GM12874 (cell line): Measurements from ENCODE around the gene BACH2.

Experiments
- TF ChIP-seq, protein P1 (sequence below): IDR thresholded peaks from 2 replicates; pipeline ENCODE4 v1.5.1; 2011; ENCODE audit warnings: low read depth, mild to moderate bottlenecking, control low read depth, low read length, moderate library complexity; ENCODE audit not compliant: insufficient read depth

BACH2 gene

DNA sequence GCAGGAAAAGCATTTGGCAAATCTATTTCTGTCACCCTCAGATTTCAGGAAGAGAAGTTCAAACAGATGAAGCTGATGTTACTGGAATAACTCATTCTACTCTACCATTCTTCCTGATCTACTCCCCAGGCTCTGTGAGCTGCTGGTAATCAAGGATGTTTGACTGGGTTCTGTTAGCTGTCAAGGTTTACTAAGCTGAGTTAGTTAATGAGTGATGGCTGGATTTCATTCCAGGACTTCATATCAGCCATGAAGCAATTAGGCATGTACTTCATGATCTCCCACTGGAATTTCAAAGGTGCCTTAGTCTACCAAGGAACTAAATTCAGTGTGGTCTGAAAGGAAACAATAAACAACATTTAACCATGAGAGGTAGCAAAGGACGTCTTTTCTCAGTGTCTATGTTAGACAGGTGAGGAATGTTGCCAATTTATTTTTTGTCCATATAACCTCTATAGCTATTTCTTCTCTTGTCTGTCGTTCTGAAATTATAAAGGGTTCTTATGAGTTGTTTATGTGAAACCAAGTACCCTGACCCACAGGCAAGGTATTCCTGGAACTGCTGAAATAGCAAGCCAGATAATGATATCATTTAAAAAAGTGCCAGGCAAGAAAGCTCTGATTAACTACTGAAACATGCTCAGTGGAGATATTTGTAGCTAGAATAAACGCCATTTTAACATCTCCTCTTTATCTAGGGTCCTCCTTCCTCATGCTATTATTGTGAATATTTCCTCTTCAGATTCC, 112.9 kb downstream of the BACH2 start:
- TF ChIP-seq, protein P1, sequence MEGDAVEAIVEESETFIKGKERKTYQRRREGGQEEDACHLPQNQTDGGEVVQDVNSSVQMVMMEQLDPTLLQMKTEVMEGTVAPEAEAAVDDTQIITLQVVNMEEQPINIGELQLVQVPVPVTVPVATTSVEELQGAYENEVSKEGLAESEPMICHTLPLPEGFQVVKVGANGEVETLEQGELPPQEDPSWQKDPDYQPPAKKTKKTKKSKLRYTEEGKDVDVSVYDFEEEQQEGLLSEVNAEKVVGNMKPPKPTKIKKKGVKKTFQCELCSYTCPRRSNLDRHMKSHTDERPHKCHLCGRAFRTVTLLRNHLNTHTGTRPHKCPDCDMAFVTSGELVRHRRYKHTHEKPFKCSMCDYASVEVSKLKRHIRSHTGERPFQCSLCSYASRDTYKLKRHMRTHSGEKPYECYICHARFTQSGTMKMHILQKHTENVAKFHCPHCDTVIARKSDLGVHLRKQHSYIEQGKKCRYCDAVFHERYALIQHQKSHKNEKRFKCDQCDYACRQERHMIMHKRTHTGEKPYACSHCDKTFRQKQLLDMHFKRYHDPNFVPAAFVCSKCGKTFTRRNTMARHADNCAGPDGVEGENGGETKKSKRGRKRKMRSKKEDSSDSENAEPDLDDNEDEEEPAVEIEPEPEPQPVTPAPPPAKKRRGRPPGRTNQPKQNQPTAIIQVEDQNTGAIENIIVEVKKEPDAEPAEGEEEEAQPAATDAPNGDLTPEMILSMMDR = no peak

DNA sequence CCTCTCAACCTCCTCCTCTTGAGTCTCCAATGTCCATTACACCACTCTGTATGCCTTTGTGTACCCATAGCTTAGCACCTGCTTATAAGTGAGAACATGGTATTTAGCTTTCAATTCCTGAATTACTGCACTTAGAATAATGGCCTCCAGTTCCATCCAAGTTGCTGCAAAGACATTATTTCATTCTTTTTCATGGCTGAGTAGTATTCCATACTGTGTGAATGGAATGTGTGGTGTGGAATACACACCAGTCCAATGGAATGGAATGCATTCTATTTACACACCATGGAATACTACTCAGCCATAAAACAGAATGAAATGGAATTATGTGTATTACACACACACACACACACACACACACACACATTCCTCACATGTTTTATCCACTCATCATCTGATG, 116.1 kb downstream of the BACH2 start:
- TF ChIP-seq, protein P1 = no peak

DNA sequence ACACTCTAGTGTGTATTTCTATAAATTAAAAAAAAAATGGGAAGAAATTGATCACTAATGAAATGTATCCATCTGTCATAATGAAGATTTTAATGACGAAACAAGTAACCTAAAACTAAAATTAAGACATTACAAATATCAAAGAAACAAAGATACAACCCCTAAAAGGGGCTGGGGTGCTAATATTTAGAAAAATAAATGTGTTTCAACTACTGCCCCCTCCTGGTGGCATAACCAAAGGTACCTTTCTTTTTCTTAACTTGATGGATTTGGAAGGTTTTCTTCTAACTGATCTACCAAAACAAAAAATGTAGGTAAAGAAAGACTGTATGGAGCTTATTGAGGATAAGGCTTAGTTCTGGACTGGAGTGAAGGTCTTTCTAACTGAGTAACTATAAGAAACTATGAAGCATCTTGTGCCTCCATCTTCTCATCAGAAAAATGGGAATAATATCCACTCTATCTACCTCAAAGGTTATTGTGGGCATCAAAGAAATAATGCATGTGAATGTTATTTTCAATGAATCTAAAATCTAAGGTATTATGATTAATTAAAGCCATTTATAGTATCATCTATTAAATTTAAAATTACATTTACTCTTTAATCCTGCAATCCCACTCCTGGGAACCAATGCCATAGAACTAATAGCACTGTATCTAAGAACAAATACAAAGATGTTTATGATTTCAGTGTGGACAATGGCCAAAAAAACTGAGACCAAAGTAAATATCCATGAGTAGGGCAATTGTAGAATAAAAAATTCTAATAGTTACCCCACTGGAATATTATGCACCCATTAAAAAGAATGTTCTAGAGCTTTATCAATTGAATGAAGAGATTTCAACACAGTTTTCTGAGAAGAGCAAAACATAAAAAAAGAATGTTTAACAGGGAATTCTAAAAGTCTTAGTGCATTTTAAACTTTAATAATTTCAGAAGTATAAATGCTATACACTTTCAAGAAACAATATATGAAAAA, 117.2 kb downstream of the BACH2 start:
- TF ChIP-seq, protein P1 = peak; percentile 12; the same call in 1 of the 2 replicates

DNA sequence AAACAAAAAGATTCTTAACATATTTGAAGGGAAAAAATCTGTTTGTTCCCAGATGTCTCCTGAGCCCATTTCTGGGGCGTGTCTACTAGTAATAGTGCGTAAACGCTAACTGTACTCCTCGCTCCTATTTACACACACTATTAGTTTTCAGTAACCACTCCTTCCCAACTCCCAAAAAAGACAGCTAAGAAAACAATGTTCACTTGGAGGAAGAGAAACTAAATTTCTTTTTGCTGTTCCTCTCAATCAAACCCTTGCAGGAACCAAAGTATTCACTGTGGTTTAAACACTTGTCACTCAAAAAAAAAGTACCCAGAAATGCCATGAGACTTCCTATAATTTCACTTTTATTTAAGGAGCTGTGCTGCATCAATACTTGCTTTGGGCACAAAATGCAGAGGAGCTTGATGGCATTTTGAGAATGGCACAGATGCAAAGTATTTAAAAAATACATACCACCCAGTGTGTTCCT, 118.2 kb downstream of the BACH2 start:
- TF ChIP-seq, protein P1 = no peak

DNA sequence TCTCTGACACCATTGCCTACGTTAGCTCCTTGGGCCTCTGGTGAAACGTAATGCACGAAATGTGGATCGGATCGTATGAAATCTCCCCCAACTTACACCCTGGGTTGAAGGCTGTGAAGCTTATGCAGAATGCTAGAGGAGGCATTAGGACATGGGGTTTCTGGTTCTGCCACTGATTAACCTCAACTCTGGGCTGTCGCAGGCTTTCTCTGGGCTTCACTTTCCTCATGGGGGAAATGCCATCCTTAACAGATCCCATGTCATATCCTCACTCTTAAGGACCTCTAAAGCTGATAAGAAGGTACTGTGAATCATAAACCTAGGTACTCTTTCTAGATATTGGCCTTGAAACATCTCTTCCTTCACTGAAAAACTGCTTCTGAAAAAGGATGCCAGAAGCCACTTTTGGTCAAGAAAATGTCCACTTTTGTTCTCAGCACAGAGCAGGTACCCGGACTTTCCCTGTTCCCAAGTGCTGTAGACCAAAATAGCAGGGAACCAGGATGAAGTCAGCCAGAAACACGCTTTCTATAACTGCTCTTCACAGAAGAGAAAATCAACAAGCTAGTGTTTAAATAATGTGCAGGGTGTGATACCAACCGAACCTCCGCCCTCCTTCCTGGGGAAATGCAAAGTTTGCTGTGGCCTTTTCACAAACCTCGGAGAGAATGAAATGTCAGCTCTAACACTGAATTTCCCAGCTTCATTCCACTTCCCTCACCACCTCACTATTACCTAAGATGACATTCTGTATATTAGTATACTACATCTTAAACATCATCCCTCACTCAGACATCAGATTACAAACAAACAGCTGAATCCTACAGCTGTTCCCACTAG, 118.9 kb downstream of the BACH2 start:
- TF ChIP-seq, protein P1 = no peak

DNA sequence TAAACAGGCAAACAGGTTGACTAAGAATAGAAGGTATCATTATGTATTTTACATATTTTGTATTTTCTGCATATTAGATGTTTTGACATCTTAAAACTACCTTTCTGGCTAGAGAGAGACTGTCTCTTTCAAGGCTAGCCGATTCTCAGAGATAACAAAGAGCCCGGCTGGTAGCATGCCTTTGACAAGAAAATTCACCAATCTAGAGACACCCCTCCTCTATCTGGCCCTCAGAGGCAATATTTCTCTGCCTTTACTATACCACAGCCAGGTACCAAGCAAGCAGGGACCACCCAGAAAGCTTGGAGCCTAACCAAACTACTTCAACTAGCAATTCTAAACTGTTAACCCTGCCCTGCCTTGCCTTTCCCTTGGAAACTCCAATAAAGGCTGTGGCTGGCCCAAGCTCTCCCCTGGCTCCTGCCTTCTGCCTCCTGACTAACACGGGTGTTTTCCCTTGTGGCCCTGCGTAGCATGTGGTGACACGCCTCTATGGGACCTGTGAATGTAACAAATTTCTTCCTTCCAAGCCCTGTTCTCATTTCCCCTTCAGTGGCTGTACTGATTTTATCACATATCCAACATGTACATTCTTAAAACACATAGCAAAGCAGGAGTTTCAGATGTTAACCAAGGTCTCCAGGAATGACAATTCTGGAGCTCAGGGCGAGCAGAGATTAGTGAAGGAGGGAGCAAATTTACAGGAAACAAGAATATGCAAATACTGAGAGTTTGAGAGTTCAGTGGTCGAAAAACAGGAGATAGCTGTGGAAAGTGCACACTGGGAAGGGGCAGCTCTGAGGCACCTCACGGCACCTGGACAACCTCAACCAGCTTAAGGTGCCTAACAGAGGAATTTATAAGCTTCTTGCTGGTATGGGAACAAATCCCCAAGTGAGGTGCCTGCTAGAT, 120.8 kb downstream of the BACH2 start:
- TF ChIP-seq, protein P1 = no peak
